GM18526 (cell line): Measurements from ENCODE around the gene SLC26A5.

Experiments
- POLR2A ChIP-seq: IDR thresholded peaks from 3 replicates; pipeline ENCODE4 v1.6.1; 2011; ENCODE audit not compliant: insufficient read length; ENCODE audit errors: extremely low read depth

SLC26A5 gene

GRCh38 chr7:103325744-103326143 is 120.3 kb downstream of the SLC26A5 start:
- TF ChIP-seq POLR2A = no peak
